Measurements from ENCODE around the gene WIPF1.

Gene WIPF1, protein sequence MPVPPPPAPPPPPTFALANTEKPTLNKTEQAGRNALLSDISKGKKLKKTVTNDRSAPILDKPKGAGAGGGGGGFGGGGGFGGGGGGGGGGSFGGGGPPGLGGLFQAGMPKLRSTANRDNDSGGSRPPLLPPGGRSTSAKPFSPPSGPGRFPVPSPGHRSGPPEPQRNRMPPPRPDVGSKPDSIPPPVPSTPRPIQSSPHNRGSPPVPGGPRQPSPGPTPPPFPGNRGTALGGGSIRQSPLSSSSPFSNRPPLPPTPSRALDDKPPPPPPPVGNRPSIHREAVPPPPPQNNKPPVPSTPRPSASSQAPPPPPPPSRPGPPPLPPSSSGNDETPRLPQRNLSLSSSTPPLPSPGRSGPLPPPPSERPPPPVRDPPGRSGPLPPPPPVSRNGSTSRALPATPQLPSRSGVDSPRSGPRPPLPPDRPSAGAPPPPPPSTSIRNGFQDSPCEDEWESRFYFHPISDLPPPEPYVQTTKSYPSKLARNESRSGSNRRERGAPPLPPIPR

GRCh38 chr2:174597345-174598047 lies at the start of gene WIPF1:
WIPF1 (minus strand) TSS chr2:174597804; CDS start chr2:174585573, 12,231 bp downstream.
- no peak for DNase-seq

DNA sequence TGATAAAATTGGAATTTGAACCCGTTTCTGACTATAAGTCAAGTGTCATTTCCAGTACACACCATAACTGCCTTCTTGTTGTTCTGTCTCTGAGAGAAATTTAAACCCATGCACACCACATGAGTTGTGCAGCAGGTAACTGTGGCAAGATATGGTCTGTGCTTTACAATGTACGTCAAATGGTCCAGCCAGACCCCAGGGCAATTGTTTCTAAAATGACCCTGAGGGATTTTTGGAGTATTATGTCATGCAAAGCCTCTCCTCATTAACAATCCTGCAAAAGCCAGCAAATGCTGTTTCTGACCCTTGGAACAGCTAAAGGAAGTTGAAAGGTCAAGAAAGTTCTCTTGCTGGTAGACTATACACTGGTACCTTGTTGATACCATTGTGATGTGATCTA lies 47.7 kb upstream of the WIPF1 start:
- no peak for DNase-seq

DNA sequence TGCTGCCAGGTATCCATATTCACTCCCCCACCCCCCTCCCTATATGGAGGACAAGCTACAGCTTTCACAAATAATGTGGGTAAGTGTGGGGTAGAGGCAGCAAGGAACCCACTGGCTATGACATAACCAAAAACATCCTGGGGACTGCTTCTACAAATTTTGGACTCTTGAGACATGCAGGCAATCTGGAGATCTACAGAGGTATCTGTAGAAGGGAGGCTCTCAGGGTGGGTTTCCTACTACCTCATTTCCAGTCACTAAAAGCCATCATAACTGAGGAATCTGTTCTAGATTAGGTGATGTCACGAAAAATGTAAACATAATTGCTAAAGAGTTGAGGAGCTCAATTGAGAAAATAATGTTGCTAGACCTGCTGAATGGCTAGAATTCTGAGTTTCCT lies 46.8 kb upstream of the WIPF1 start:
- no peak for DNase-seq

GRCh38 chr2:174643356-174643755 lies 45.8 kb upstream of the WIPF1 start:
- DNase-seq: no peak

- no peak for DNase-seq
These were observed 43.6 kb upstream of the WIPF1 start for GRCh38 chr2:174641168-174641567.

- no peak for DNase-seq
These were observed 39.4 kb upstream of the WIPF1 start for GRCh38 chr2:174636987-174637386.

GRCh38 chr2:174635776-174636404 lies 38.3 kb upstream of the WIPF1 start:
- no peak for DNase-seq

DNA sequence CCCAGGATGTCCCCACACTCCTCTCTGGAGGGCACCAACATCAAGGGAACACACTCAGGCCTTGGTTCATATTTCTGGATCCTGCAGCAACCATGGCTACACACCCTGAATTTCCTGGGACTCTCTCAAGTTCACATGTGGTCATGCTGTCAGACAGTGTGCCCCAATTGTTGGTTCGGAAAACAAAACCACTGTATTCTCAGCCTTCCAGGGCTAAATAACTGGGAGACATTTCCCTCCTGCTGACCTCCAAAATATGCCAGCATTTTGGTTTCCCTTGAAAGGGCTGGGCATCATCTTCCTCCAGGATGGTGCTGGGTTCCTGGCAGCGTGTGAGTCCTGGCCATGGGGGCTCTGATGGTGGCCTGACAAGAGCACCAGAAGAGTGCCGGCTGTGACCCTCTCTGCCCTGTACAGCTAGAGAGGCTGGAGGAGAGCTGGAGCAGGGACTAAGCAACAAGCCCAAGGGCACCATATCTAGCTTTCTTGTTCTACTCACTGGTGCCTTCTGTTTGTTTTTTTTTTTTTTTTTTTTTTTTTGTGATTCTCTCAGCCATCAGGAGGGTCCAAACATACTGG lies 37.5 kb upstream of the WIPF1 start:
- no peak for DNase-seq

GRCh38 chr2:174634130-174635014 lies 36.8 kb upstream of the WIPF1 start:
- DNase-seq: no peak

DNA sequence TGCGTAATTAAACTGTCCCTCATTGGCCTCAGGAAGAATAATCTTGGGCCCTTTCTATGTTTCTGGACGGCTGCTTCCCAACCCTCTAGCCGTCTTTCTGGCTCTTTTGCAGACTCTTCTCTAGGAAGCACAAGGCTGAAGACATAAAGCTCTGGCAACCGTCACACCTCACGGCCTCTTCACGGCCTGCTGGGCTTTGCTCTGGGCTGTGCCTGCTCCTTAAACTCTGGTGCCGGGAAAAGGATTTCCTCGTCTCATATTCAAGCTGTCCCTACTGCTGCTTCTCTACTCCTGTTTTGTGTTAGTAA lies 36.0 kb upstream of the WIPF1 start:
- DNase-seq: no peak

GRCh38 chr2:174632841-174633622 lies 35.4 kb upstream of the WIPF1 start:
- no peak for DNase-seq

DNA sequence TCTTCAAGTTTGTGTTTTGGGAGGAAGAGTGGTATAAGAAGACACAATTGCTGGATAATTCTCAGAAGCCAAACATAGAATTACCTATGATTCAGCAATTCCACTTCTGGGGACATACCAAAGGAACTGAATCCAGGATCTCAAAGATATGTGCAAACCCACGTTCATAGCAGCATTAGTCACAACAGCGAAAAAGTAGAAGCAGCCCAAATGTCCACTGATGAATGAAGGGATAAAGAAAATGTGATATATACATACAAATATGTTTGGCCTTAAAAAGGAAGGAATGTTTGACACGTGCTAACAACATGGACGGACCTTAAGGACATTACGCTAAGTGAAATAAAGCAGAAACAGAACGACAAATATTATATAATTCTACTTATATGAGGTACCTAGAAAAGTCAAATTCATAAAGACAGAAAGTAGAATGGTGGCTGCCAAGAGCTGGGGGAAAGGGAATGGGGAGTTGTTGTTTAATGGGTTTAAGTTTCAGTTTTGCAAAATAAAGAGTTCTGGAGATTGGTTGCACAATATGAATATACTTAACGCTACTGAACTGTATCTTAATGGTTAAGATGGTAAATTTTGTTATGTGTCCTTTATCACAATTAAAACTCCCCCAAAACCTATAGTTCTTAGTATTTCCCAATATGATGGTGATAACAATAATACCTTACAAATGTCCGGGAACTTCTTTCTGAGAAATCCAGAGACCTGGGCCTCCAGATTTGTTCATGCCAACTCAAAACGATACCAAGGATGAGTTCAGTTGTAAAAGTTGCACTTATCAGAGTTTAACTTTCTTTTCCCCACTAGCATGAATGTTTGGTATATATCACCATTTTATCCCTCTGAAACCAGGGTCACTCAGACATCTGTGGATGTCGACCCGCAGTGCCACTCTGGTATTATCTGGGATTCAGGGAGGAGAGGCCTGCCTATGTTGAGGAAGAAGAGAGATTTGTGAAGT lies 33.7 kb upstream of the WIPF1 start:
- no peak for DNase-seq

DNA sequence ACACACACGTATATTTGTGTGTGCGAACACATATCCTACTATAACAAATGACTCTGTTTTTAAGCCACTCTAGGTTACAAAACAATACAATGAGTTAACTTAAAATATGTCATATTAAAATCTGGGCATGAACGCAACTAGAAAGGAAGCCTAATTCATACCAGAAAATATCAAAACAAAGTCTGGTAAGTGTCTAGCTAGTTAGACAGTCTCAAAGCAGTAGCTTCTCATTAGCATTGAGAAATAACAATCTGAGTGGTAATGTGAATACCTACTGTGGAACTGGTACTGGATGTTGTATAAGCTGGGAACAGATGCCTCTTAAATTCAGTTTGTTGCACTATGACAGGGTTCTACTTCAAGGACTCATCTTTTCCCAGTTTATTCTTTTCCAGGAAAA lies 32.5 kb upstream of the WIPF1 start:
- no peak for DNase-seq

- DNase-seq: no peak
These were observed 31.9 kb upstream of the WIPF1 start for GRCh38 chr2:174629506-174629905.

DNA sequence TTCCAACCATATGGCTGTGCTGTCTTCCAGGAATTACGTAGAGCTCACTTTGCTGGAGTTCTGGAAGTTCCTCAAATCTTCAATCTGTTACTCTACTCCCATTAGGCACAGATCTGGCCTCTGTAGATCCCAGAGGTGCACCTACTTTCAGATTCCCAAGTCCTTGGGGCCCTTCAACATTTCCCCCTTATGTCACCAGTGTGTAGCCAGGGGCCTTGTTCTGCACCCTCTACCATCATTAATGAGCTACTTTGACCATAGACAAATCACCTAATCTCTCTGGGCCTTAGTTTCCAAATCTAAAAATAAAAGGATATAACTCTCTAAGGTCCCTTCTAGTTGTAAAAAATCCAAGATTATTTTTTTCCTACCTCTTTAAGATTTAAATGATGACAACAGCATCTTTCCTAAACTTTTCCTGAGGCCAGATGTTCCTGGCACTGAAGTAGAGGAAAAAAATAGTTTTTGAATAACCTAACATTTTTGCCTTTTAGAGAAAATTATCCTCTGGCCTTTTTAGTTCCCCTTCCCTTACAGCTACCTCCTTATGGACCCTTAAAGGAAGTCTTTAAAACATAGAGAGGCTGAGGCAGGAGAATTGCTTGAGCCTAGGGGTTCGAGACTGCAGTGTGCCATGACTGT lies 31.0 kb upstream of the WIPF1 start:
- DNase-seq: no peak

DNA sequence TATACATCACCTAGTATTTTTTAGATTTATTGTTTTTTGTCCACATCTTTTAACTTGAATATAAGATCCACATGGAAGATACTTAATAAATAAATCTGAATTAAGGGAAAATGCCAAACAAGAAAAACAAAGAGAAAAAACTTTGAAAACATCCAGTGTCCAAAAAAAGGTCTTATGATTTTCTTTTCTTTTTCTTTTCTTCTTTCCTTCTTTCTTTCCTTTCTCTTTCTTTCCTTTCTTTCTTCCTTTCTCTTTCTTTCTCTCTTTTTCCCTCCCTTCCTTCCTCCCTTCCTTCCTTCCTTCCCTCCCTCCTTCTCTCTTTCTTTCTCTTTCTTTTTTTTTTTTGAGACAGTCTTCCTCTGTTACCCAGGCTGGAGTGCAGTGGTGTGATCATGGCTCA lies 29.6 kb upstream of the WIPF1 start:
- DNase-seq: no peak

DNA sequence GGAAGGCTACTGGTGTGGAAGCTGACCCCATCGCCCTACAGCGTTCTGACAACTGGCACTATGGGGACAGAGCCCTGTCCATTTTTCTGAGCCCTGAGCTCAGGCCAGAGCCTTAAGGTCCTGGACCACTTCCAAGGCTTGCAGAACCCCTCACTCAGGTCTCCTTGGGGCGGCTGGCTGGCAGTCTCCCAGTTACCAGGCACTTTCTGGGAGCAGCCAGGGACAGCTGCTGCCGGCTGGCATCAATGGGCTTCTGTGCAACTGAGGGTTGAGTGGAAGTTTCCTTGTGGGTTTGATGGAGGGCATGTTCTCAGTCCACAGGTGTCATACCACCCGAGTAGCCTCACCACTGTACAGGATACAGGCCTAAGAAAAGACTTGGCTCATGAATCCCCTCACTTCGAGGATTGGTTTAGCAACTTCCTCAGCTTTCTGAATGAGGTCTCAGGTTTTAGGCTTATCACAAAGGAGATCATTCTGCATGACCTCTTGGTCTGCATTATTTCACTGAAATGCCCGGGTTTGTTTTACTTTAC lies 27.4 kb upstream of the WIPF1 start:
- DNase-seq: no peak

DNA sequence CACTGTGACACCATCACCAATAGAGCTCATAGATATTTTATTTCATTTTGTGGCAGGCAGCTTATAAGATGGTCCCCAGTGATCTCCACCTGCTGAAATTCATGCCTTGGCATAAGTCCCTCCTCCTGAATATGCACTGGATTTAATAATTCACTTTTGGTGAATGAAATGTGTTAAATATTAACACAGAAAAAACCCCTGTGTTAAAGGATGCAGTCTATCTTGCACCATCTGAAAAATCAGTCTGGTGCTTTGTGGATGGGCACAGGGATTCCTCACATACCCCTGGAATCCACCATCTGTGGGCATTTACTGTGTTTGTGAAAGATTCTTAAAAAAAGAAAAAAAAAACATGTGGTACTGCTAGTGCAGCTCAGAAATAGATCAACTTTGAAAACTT lies 26.1 kb upstream of the WIPF1 start:
- DNase-seq: no peak

- no peak for DNase-seq
These were observed 25.6 kb upstream of the WIPF1 start for GRCh38 chr2:174623106-174623637.

Data from NCI-H2029 (cell line).